PC-9 (cell line): Measurements from ENCODE around the gene SMURF1. TPM values are rescaled to one million over a fixed set of nuclear protein-coding genes. Genes with fewer than 3 reads are reported as not detected.

Experiments
- BruUV-seq: library from RNA; stranded (reverse); fragments of 400-500 nt; replicated peaks from 2 replicates; lab custom pipeline; 2021; lab: Mats Ljungman, UMichigan
- CTCF ChIA-PET: fragments of 300-600 bp; sonication (Branson Sonifier 250); formaldehyde crosslinking; loops from one replicate; lab custom pipeline; 2022; ENCODE audit warnings: antibody characterized with exemption; lab: Charles Lee
- POLR2A ChIA-PET: fragments of 300-600 bp; sonication (Branson Sonifier 250); formaldehyde crosslinking; loops from one replicate; lab custom pipeline; 2022; ENCODE audit warnings: antibody characterized with exemption; ENCODE audit not compliant: unreplicated experiment; lab: Charles Lee
- DNase-seq, 2 experiments: peaks; one replicate each; pipeline versions ENCODE4 v3.0.0 to v3.0.0-alpha.2; 2015 to 2022; ENCODE audit warnings: mixed read lengths in 1 of 2
- H2AFZ ChIP-seq: fragments of 200-600 bp; sonication (generic); 2 replicates; pipeline ENCODE4 v1.8.1; 2017; ENCODE audit warnings: antibody characterized with exemption
- H3F3A ChIP-seq: fragments of 200-600 bp; sonication (generic); 2 replicates; pipeline ENCODE4 v1.8.1; 2017; ENCODE audit warnings: antibody characterized with exemption, mild to moderate bottlenecking, low read depth; ENCODE audit not compliant: insufficient read depth
- H3K27ac ChIP-seq: fragments of 200-600 bp; sonication (generic); 2 replicates; pipeline ENCODE4 v1.6.1; 2016; ENCODE audit warnings: mixed run types
- H3K27me3 ChIP-seq: fragments of 200-600 bp; sonication (generic); 2 replicates; pipeline ENCODE4 v1.6.1; 2016; ENCODE audit warnings: low read depth, mixed run types; ENCODE audit not compliant: insufficient read depth
- H3K36me3 ChIP-seq: fragments of 200-600 bp; sonication (generic); 2 replicates; pipeline ENCODE4 v1.6.1; 2016; ENCODE audit warnings: low read depth, mixed run types
- H3K4me1 ChIP-seq: fragments of 200-600 bp; sonication (generic); replicated peaks from 2 replicates; pipeline ENCODE4 v1.6.1; 2016; ENCODE audit warnings: mixed run types; ENCODE audit not compliant: insufficient read depth
- H3K4me2 ChIP-seq: fragments of 200-600 bp; sonication (generic); 2 replicates; pipeline ENCODE4 v1.6.1; 2017; ENCODE audit warnings: mixed run types
- H3K4me3 ChIP-seq: fragments of 200-600 bp; sonication (generic); 2 replicates; pipeline ENCODE4 v1.6.1; 2016; ENCODE audit warnings: mixed run types
- H3K79me2 ChIP-seq: fragments of 200-600 bp; sonication (generic); 2 replicates; pipeline ENCODE4 v1.6.1; 2017; ENCODE audit warnings: low read depth, mixed run types
- H3K9me2 ChIP-seq: fragments of 200-600 bp; sonication (generic); 2 replicates; pipeline ENCODE4 v1.8.1; 2017; ENCODE audit warnings: mild to moderate bottlenecking; ENCODE audit not compliant: insufficient read depth
- H3K9me3 ChIP-seq: fragments of 200-600 bp; sonication (generic); 2 replicates; pipeline ENCODE4 v1.8.1; 2016; ENCODE audit warnings: low read depth; ENCODE audit not compliant: insufficient read depth
- H4K20me1 ChIP-seq: fragments of 200-600 bp; sonication (generic); 2 replicates; pipeline ENCODE4 v1.8.1; 2017; ENCODE audit not compliant: insufficient read depth
- CTCF ChIP-seq: fragments of 200-600 bp; sonication (generic); conservative IDR thresholded peaks from 2 replicates; pipeline ENCODE4 v1.6.1; 2017; ENCODE audit warnings: mixed run types, antibody characterized with exemption, mild to moderate bottlenecking, moderate library complexity
- EZH2 ChIP-seq: fragments of 200-600 bp; sonication (generic); IDR thresholded peaks from 2 replicates; pipeline ENCODE4 v1.8.0; 2017; ENCODE audit warnings: antibody characterized with exemption, low read depth
- intact Hi-C: fragments of 100-400 bp; cut with micrococcal nuclease; formaldehyde crosslinking; loops from one replicate; pipeline ENCODE4 v1.10.0; 2022; ENCODE audit not compliant: unreplicated experiment
- total RNA-seq: library from RNA; stranded (reverse); gene quantifications from 2 replicates; pipeline ENCODE4 v1.2.3, GENCODE V29; 2021

The SMURF1 gene
- total RNA-seq, 1 experiment from 2014 or later: 53.2 TPM

GRCh38 chr7:99011706-99012404 is 132.1 kb downstream of the SMURF1 start:
- H3K27me3 ChIP-seq: no peaks in the 10 kb centered on the region
- H3K27ac ChIP-seq: no peak overlapping the region
- no peaks in the 10 kb centered on the region for H3K4me1 ChIP-seq
- H3K36me3 ChIP-seq: peaks cover 13% of the 10 kb centered on the region
- TF ChIP-seq CTCF (no peak), EZH2 (no peak)
- H3K4me3 ChIP-seq: no peak overlapping the region
- ChIA-PET POLR2A (no interaction called here), CTCF (interaction anchor here (0.6 kb wide), 1 partner anchor 492 kb away, joined by 3 read pairs; no protein-coding TSS in a partner anchor)
- no peaks in the 10 kb centered on the region for H3K9me3 ChIP-seq
- H4K20me1 ChIP-seq: no peaks in the 10 kb centered on the region; the same call in 1 of the 2 replicates
- H3K79me2 ChIP-seq: no peaks in the 10 kb centered on the region
- no peaks in the 10 kb centered on the region for H3K9me2 ChIP-seq
- DNase-seq: no peak
- peaks cover 20% of the 10 kb centered on the region; the same call in 1 of the 2 replicates for H3F3A ChIP-seq
- no TSS peak for BruUV-seq
- no peak overlapping the region for H3K4me2 ChIP-seq
- H2AFZ ChIP-seq: no peak overlapping the region
- intact Hi-C loops: no loop called here

- H3K4me1 ChIP-seq: no peaks in the 10 kb centered on the region
- TF ChIP-seq EZH2: no peak
- H3K9me3 ChIP-seq: no peaks in the 10 kb centered on the region
- no peaks in the 10 kb centered on the region; the same call in 1 of the 2 replicates for H4K20me1 ChIP-seq
- H3K36me3 ChIP-seq: peaks cover 18% of the 10 kb centered on the region
- no peaks in the 10 kb centered on the region for H3K27me3 ChIP-seq
- peaks cover 14% of the 10 kb centered on the region; the same call in 1 of the 2 replicates for H3F3A ChIP-seq
- DNase-seq: no peak
- intact Hi-C loops: no loop called here
- no peaks in the 10 kb centered on the region for H3K79me2 ChIP-seq
- no peak overlapping the region for H3K27ac ChIP-seq
- H2AFZ ChIP-seq: no peak overlapping the region
- no peaks in the 10 kb centered on the region for H3K9me2 ChIP-seq
- H3K4me3 ChIP-seq: no peak overlapping the region
- BruUV-seq: no TSS peak
- POLR2A ChIA-PET: no interaction called here
- no peak overlapping the region for H3K4me2 ChIP-seq
- CTCF ChIA-PET: no interaction called here
Observed at GRCh38 chr7:99011341-99011705, 132.6 kb downstream of the SMURF1 start.

- 0 out of 2 replicates have a peak, but pooled peaks cover 4% of the 10 kb centered on the region for H3F3A ChIP-seq
- no peak for DNase-seq
- CTCF ChIA-PET: no interaction called here
- no peaks in the 10 kb centered on the region for H3K79me2 ChIP-seq
- H3K27ac ChIP-seq: no peak overlapping the region
- H3K36me3 ChIP-seq: peaks cover 22% of the 10 kb centered on the region
- no peak overlapping the region for H2AFZ ChIP-seq
- no peak overlapping the region for H3K4me3 ChIP-seq
- intact Hi-C loops: no loop called here
- no peaks in the 10 kb centered on the region for H3K9me3 ChIP-seq
- H4K20me1 ChIP-seq: no peaks in the 10 kb centered on the region
- no TSS peak for BruUV-seq
- no peaks in the 10 kb centered on the region for H3K27me3 ChIP-seq
- no peaks in the 10 kb centered on the region for H3K9me2 ChIP-seq
- TF ChIP-seq EZH2 (no peak), CTCF (no peak)
- POLR2A ChIA-PET: no interaction called here
- H3K4me1 ChIP-seq: no peaks in the 10 kb centered on the region
- no peak overlapping the region for H3K4me2 ChIP-seq
Observed at GRCh38 chr7:99010281-99010680, 133.6 kb downstream of the SMURF1 start.
